Activated CD8-positive, alpha-beta memory T cell treated with anti-CD3 and anti-CD28 coated beads, Interleukin-2, amount 50 U/mL, for 1 hour (primary cell): ENCODE data around the gene DDX1.
A peak's percentile ranks its signal among the peaks of the same experiment; 100 is the strongest.

Experiments used
- DNase-seq: peaks from one replicate; pipeline ENCODE4 v3.0.0-alpha.2; 2020; ENCODE audit errors: extremely low read depth

Gene DDX1

DNA sequence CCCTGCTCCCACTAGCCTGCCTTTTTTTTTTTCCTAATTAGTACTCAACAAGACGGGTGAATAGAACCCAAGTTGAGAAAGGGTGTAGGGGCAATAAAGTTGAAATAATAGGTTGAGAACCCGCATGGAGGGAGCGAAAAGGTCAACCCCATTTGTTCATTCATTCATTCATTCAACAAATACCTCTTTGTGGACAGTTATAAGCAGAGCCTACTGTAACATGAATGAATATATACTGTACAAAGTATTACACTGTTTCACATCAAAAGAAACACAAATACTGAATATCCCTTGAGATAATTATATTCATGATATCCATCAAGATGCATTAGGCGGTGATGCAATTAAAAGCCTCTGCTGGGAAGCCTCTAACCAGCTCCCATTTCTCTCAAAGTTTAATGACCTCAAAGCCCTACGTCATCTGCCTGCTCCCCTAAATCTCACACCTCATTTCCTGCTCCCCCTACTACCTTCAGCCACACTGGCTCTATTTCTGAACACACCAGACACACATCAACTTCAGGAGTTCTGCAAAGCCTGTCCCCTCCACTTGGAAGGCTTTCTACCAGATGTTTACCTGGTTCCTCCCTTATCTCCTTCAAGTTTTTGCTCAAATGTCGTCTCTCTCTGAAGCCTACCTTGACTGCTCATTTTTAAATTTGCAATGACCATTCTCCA lies 29.2 kb upstream of the DDX1 start:
- no peak for DNase-seq

DNA sequence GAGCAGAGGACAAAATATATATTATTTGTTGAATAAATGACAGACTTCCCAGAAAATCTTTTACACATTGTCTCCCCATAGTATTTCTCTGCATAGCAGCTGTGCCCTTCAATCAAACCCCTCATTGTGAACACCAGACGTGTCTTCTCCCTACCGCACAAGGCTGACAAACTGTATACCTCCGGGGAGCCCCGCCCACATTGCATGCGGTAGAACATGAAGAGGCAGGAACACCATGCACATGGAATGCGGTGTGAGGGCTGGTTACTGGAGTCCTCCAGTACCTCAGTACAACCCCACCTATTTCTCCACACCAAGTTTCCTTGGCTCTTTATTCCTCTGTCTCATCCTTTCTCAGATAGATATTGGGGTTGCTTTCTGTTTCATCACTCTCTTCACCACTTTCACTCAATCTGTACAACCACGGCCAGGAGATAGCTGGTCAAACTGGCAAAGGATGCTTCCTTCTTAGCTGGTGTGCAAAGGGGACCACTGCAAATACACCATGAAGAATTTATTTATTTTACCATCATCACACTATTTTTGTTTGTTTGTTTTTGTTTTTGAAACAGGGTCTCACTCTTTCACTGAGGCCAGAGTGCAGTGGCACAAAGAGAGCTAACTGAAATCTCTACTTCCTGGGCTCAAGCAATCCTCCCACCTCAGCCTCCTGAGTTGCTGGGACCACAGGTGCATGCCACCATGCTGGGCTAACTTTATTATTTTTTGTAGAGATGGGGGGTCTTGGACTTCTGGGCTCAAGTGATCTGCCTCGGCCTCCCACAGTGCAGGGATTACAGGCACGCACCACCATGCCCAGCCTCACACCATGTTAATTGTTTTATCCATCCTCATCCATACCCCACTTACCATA lies 28.2 kb upstream of the DDX1 start:
- DNase-seq: no peak

DNA sequence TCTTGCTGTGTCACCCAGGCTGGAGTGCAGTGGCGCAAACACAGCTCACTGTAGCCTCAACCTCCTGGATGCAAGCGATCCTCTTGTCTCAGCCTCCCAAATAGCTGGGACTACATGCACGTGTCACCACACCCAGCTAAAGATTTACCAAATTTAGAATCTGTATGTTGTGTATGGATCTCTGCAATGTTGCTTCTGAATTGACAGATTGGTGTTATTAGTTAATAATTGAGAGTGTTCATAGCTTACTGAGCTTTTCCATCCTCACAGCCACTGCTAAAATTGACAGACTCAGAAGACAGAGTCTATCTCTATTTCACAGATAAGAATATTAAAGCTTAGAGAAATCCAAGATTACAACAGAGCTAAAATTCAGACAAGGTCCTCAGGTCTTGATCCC lies 26.3 kb upstream of the DDX1 start:
- DNase-seq: no peak

DNA sequence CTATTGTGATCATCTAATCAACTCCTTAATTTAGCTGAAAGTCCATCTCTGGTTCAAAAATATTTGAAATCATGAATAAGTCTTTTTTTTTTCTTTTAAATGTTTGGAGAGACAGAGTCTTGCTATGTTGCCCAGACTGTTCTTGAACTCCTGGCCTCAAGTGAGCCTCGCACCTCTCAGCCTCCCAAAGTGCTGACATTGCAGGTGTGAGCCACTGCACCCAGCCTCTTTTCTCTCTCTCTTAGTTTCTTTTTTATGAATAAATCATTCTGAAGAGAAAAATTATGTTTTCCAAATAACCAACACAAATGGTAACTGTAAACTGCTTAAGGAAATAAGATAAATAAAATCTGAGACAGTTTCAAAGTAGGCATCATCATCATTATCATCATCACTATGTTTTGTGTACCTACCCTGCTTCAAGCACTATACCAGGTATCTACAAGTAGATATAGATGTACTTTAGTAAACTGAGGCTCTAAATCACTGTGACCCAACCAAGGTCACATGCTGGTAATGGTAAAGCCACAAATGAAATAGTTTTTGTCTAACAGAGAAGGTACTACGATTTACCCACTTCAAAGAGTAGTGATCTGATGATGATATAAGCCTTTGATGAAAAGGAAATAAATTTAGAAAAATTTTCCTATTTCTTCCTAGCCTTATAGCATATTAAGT lies 25.5 kb upstream of the DDX1 start:
- no peak for DNase-seq

DNA sequence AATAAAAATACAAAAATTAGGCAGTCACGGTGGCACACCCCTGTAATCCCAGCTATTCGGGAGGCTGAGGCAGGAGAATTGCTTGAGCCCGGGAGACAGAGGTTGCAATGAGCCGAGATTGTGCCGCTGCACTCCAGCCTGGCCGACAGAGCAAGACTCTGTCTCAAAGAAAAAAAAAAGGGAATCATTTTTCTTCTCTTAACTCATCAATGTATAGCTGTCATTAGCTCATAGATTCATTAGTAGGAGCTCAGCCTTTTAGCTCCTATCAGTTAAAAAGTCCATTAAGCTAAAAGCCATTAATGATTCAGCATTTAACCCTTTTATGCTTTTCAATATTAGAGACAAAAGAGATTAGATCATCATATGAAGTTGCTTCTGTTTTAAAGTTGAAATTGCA lies 24.8 kb upstream of the DDX1 start:
- DNase-seq: no peak

DNA sequence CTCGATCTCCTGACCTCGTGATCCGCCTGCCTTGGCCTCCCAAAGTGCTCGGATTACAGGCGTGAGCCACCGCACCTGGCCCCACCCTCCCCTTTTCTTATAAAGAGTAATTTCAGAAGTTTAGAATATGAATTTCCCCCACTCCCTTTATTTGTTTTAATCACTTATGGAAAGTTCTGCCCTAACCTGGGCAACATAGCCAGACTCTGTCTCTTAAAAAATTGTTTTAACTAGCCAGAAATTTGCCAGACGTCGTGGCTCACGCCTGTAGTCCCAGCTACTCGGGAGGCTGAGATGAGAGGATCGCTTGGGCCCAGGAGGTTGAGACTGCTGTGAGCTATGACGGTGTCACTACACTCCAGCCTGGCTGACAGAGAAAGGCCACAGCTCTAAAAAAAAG lies 22.8 kb upstream of the DDX1 start:
- DNase-seq: no peak

DNA sequence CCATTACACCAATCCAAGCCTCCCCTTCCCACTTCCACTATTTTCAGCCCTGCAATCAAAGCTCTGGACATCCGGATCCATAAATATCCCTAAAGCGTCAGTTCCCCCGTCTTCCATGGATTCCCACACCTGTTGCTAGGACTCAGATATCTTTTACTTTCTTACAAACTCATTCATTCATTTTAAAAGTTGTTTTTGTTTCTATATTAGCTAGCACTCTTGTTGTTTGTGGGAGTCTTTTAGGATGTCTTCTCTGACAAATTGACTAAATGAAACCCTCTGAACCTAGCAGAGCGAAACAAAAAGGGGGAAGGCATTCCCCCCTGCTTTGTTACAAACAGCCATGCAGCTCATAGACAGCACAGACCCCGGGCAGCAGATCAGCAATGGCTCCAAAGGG lies 21.6 kb upstream of the DDX1 start:
- DNase-seq: no peak

DNA sequence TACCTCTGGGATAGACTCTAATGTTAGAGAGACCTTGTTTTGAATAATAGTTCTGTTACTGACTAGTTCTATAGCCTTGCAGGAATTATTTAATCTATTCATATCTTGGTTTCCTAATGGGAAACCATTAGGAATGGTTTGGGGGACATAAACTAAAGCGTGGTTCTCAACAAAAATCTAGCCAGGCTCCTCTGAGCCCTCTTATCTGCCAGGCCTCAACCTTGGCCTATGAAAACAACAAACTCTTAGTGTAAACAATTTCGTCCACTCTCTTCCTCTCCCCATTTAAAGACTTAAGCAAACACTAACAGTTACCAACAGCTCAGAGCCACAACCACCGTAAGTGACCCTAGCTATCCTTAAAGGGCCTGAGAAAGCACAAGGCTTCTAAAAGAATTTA lies 19.9 kb upstream of the DDX1 start:
- no peak for DNase-seq

DNA sequence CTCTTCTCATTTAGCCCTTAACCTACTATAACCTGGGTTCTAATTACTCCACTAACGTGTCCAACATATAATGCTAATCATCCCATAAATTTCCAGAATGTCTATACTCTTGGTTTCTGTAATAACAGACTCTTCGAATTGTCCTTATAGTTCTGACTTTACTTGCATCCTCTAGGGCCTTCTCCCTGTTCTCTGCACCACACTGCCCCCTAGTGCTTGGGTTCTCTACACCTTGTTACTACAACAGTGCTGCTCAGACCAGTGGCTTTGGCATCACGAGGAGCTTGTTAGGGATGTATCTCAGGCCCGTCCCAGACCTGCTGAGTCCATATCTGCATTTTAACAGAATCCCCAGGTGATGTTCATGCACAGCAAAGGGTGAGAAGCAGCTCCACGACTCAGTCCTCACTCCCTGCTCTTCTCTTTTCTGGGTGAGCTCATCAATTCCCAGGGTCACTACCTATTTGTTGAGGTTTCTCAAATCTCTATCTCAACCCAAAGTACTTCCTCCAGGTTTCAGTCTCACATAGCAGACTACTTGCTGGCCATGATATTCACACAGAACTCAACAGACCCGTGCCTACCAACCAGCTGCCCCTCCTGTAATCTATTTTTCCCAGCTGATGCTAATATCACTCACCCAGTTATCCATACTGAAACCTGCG lies 14.5 kb upstream of the DDX1 start:
- DNase-seq: peak; percentile 62

DNA sequence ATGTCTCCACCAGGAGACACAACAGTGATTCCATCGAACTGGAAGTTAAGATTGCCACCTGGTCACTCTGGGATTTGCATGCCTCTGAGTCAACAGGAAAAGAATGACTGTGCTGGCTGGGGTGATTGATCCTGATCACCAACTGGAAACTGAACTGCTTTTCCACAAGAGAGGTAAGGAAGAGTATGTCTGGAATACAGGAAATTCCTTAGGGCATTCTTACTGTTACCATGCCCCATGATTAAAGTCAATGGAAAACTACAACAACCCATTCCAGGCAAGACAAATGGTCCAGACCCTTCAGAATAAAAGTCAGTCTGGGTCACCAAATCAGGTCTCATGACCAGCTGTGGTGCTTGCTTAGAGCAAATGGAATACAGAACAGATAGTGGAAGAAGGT lies 12.0 kb upstream of the DDX1 start:
- no peak for DNase-seq

DNA sequence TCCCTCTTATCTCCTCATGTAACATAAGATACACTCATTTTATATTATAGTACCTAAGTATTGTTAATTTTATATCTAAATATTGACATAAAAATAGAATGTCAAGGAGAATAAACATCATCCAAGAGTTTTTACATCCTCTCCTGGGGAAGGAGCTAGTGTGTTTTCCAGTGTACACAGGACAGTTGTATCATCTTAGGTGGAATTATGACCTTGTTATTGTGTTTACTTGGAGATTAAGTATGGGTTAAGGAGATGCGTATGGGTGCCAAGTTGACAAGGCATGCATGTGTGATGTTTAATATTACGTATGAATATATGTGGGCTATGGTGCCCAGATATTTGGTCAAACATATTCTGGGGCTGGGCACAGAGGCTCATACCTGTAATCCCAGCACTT lies 11.2 kb upstream of the DDX1 start:
- DNase-seq: no peak

DNA sequence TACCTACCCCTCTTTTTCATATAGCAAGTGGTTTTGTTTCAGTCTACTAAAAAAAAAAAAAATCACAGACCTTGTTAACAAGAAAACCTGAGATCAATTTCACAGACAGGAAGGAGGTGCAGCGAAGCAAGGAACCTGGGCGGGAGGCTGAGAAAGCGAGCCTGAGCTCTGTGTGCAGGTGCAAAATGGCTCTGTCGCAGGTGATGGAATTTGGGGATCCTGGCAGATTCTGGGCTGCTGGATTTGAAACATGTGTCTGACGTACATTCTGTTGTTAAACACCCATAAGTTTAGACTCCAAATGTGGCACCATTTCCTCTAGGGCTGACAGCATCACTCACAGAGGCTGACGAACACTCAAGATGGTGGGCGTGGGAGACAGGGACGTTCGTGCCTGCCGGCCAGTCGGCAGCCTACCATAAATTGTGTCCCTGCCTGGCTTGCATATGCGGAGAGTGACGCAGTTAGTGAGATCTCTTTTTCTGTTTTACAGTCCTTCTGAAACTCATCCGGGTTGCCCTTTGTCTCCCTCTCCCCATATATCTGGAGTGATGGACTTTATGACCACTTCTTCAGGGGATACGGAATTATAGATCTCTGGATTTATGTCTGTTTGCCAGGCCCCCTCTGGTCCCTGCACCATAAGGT lies 8.8 kb upstream of the DDX1 start:
- DNase-seq: no peak

DNA sequence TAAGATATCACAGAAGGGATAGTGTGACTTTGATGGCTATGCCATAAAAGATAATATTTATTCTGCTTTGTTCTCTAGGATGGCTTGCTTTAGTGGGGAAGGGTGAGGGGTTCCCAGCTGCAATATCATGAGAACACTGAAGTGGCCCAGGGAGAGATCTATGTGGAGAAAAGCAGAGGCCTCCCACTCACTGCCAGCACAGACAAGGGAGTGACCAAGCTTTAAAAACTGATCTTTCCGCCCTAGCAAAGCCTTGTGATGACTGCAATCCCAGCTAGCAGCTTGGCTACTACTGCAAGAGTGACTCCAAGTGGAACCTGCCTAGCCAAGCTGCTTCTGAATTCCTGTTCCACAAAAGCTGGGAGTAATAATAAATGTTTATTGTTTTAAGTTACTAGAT lies 7.8 kb upstream of the DDX1 start:
- DNase-seq: no peak

DNA sequence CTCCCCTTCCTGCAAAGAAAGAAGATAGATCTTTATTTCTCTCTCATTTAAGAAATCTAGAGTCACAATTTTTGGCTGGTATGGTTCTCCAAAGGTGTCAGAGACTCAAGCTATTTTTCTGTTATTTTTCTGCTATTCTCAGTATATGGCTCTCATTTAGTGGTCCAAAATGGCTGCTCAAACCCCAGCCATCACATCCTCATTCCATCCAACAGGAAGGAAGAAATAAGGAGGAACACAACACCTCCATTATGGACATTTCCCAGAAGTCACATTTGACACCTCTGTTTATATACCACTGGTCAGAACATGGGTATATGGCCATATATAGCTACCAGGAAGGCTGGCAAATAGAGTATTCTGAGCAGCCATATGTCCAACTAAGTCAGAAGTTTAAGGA lies 7.4 kb upstream of the DDX1 start:
- no peak for DNase-seq

DNA sequence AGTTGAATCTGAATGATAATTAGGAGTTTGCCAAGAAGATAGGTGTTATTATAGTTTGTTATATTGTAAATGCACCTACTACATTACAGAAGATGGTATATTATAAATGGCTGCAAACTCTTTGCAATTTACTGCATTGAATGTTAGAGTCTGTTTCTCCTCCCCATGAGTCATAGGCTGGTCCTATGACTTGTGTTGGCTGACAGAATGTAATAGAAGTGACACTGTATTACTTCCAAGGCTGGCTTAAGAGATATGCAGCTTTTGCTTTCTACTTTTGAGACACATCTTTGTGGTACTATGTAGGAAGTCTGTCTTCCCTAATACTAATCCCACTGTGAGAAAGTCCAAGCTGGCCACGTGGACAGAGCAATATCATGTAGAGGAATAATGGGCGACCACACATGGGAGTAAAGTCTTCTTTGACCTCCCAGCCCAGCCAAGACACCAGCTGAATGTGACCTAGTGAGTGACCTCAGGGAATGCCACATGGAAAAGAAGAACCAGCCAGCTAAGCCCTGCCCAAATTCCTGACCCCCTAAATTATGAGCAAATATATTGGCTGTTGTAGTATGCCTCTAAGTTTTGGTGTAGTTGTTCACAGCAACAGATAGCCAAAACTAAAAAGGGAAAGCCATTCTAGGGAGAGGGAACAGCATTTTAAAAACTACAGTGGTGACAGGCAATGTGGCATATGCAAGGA lies 6.8 kb upstream of the DDX1 start:
- no peak for DNase-seq

DNA sequence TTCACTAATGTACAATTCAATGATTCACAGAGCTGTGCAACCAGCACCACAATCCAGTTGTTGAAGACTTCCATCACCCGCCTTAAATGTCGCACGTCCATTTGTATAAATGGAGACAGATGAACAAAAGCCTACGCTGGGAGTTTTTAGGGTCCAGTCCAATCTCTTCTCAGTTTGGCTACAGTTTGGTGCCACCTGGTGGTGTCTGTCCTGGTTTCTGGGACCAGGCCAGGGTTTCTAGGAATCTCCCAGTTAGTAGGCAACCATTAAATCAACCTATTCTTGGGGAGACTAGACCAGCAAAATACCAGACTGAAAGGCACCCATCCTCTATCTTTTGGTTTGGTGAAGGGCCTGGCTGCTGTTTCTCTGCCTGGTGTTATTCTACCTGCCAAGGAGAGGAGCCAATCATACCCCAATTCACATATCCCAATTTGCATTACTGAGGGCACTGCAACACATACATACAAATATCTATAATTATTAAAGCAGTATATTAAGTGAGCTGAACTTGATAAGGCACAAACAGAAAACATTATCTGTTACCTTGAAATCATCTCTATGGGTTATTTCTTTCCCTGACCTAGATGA lies 3.2 kb upstream of the DDX1 start:
- DNase-seq: no peak

DNA sequence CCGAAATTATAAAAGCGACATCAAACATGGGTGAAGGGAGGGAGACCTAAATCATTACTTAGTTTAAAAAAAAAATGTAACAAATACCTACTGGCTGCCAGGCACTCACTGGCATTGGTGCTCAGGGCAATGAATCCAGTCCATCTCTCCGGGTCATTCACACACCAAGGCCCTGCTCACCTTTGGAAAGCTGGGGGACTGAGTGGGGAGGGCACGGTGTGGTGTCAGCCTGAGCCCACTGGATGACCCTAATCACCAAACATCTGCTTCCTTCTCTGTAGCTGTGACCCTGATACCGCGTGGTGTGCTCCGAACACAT lies 336 bp upstream of the DDX1 start:
- DNase-seq: no peak

DNA sequence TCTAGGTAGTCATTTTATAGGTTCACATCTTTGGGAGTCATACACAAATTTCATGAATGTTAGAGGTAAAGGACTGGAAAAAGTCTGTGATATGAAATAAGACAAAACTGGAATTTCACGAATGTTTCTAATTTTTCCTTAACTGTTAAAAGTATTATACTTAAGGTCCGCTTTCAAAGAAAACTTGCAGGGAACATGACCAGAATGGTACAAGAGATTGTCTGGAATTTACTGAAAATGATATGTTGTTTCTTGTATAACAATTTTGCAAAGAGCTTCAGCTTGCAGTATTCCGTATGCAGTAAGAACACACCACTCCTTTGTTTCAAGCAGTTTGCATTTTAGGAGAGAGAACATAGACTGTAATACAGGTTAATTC lies 1.6 kb downstream of the DDX1 start:
- DNase-seq: no peak

DNA sequence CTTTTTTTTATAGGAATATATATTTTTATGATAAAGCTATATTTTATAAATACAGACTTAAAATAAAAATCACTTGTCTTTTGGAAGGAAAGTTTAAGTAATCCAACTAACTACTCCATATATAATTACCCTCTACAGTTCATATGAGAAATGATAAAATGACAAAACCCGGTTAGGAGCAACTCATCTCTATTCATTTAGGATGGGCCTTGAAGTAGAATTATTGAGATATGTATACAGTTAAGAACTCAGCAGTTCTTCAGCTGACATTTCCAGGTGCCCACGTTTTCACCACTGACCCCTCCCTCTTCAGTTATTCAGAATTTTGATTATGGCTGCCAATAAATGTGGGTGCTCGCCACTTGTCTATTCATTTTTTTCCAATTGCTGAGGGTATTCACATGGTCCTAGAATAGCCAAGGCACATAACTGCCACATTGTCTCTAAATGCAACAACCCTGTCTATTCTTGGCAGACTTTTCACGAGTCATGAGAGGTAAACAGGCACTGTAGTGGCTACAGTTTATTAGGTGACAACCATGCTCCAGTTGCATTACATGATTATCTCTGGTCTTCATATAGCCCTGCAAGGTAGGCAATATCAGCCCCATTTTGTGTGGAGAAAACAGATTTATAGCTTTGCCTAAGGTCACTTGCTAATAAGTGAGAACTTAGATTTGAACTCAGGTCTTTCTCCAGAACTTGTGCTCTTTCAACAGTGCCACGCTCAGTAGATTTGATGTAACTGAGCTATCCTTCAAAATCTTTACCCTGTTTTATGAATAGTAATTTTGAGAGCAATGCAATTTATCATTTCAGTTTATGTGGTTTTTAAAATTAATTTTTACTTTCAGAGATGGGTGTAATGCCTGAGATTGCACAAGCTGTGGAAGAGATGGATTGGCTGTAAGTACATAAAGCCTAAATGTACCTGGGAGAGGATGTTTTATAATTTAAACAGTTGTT lies 2.9 kb downstream of the DDX1 start:
- no peak for DNase-seq

DNA sequence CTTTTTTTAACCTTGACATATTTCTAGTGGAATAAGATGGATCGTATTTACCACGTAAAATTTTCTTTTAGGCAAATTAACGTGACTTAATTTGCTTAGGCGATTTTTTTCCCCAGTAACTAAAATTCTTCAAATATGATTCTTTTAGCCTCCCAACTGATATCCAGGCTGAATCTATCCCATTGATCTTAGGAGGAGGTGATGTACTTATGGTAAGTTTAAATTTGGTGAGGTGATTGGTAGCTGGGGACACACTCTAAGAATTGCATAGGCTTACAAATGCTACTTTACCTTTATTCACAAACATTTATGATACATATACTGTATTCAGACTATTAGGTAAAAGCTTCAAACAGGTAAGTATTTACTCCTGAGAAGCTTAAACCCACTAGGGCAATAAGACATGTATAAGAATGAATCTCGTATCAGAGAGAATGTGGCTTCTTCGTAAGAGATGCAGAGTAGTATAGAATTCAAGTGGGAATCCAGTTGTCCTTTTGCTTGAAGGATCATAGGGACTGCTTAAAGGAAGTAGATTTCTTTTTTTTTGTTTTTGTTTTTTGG lies 3.8 kb downstream of the DDX1 start:
- DNase-seq: no peak
